ENCODE results near the gene OLFM3.

GRCh38 chr1:101898137-101898536, 98.6 kb downstream of the OLFM3 start:
- TF ChIP-seq CTCF (conservative IDR thresholded peaks at IDR 0.05; ENCODE audit: low read depth in 2 of 2) (no peak), EZH2 (IDR thresholded peaks at IDR 0.05; ENCODE audit: low read depth, unreplicated experiment) (no peak), POLR2AphosphoS5 (IDR thresholded peaks at IDR 0.05; ENCODE audit: low read depth) (no peak), EZH2phosphoT487 (IDR thresholded peaks at IDR 0.05; ENCODE audit: unreplicated experiment) (no peak), JUNB (IDR thresholded peaks at IDR 0.05; ENCODE audit: unreplicated experiment) (no peak), CREB1 (CRISPR knock-in tag; IDR thresholded peaks at IDR 0.05; ENCODE audit: low read depth) (no peak), NANOG (IDR thresholded peaks at IDR 0.05; ENCODE audit: borderline replicate concordance) (no peak), REST (IDR thresholded peaks at IDR 0.05; ENCODE audit: unreplicated experiment) (no peak)
